Measurements from ENCODE around the gene UBTF. TPM values are rescaled to one million over a fixed set of nuclear protein-coding genes. Genes with fewer than 3 reads are reported as not detected.

The UBTF gene
- total and polyA plus RNA-seq, 11 donors = 33.1 to 61.2 (median 44.1) TPM

- ATAC-seq = peak in 2 of 4 donors; percentile 2 to 21
- H3K4me3 ChIP-seq = no peak overlapping the region
- peaks cover 0 to 32% (median 9%) of the 10 kb centered on the region in 12 donors for H3K4me1 ChIP-seq
- intact Hi-C loops (cut with DNase I) = loop anchor here in 8 of 10 donors (2.0 to 10.0 kb wide), 3 partner anchors 19 to 225 kb away; partner anchors contain the start of gene PPY (in 7 of the 8)
- DNase-seq = no peak
- no peaks in the 10 kb centered on the region for H3K9me3 ChIP-seq
- peak overlapping the region in 3 of 12 donors; percentile 19 to 52 (median 44) for H3K27ac ChIP-seq
- H3K27me3 ChIP-seq = no peaks in the 10 kb centered on the region
- H3K36me3 ChIP-seq = peaks cover 0 to 4% (median 0%) of the 10 kb centered on the region in 9 donors
- 55 to 64% (median 61%) methylated on average over 6 to 7 of the region's 7 CpGs for WGBS, 4 donors
- TF ChIP-seq POLR2A (IDR thresholded peaks at IDR 0.05) = no peak
- TF ChIP-seq, protein P1, sequence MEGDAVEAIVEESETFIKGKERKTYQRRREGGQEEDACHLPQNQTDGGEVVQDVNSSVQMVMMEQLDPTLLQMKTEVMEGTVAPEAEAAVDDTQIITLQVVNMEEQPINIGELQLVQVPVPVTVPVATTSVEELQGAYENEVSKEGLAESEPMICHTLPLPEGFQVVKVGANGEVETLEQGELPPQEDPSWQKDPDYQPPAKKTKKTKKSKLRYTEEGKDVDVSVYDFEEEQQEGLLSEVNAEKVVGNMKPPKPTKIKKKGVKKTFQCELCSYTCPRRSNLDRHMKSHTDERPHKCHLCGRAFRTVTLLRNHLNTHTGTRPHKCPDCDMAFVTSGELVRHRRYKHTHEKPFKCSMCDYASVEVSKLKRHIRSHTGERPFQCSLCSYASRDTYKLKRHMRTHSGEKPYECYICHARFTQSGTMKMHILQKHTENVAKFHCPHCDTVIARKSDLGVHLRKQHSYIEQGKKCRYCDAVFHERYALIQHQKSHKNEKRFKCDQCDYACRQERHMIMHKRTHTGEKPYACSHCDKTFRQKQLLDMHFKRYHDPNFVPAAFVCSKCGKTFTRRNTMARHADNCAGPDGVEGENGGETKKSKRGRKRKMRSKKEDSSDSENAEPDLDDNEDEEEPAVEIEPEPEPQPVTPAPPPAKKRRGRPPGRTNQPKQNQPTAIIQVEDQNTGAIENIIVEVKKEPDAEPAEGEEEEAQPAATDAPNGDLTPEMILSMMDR (IDR thresholded peaks at IDR 0.05) = no peak
Measured at GRCh38 chr17:44167181-44167861, 52.2 kb downstream of the UBTF start.

- Histone ChIP-seq H3K9me3 (no peaks in the 10 kb centered on the region), H3K27ac (no peak overlapping the region), H3K36me3 (no peaks in the 10 kb centered on the region), H3K4me1 (peaks cover 0 to 16% (median 6%) of the 10 kb centered on the region in 12 donors), H3K4me3 (no peak overlapping the region), H3K27me3 (no peaks in the 10 kb centered on the region)
- intact Hi-C loops (cut with DNase I) = loop anchor here in 6 of 10 donors (10.0 kb wide), 1 partner anchor 220 kb away; the partner anchor contains the start of gene PPY (in 6 of the 6)
- 81 to 97% (median 95%) methylated on average over 1 of the region's 1 CpG for WGBS, 4 donors
- DNase-seq (no peak), ATAC-seq (no peak)
- no peak for TF ChIP-seq POLR2A (IDR thresholded peaks at IDR 0.05)
- TF ChIP-seq, protein P1 (IDR thresholded peaks at IDR 0.05) = no peak
Measured at GRCh38 chr17:44164476-44164875, 55.0 kb downstream of the UBTF start.

DNA sequence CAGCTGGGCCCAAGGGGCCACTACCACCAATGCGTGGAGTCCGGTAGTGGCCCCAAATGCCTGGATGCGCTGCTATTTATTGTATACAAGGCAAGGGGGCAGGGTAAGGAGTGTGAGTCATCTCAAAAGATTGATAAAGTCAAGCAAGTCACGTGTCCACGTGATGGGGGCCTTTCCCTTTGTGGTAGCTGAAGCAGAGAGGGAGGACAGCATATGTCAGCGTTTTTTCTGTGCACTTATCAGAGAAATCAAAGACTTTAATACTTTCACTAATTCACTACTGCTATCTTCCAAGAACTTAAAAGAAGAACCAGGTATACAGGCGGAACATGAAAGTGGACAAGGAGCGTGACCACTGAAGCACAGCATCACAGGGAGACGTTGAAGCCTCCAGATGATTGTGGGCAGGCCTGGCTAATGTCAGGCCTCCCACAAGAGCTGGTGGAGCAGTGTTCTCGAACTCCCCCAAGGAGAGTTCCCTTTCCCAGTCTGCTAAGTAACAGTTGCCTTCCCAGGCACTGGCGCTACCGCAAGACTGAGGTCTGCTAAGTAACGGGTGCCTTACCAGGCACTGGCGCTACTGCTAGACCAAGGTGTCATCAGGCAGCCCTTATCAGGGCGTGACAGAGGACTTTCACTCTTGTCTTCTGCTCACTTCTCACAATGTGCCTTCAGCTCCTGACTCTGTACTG, 59.8 kb downstream of the UBTF start:
- DNase-seq = no peak
- Histone ChIP-seq H3K27me3 (no peaks in the 10 kb centered on the region), H3K4me3 (no peak overlapping the region), H3K9me3 (no peaks in the 10 kb centered on the region), H3K36me3 (no peaks in the 10 kb centered on the region), H3K27ac (no peak overlapping the region), H3K4me1 (no peaks in the 10 kb centered on the region)
- TF ChIP-seq, protein P1 (IDR thresholded peaks at IDR 0.05) = no peak
- TF ChIP-seq POLR2A (IDR thresholded peaks at IDR 0.05) = no peak
- WGBS, 4 donors = 77 to 84% (median 81%) methylated on average over 15 of the region's 15 CpGs
- no peak for ATAC-seq
- intact Hi-C loops (cut with DNase I) = loop anchor here in 6 of 10 donors (10.0 kb wide), 1 partner anchor 215 kb away; the partner anchor contains the start of gene PPY (in 6 of the 6)

- Histone ChIP-seq H3K9me3 (no peaks in the 10 kb centered on the region), H3K4me3 (no peak overlapping the region), H3K36me3 (no peaks in the 10 kb centered on the region), H3K27me3 (no peaks in the 10 kb centered on the region), H3K27ac (no peak overlapping the region), H3K4me1 (no peaks in the 10 kb centered on the region)
- intact Hi-C loops (cut with DNase I) = no loop called here
- WGBS, 4 donors = 86 to 93% (median 88%) methylated on average over 2 of the region's 2 CpGs
- DNase-seq = no peak
- ATAC-seq = peak in 1 of 4 donors; percentile 31
- no peak for TF ChIP-seq POLR2A (IDR thresholded peaks at IDR 0.05)
- TF ChIP-seq, protein P1 (IDR thresholded peaks at IDR 0.05) = no peak
Measured at GRCh38 chr17:44155488-44155887, 64.0 kb downstream of the UBTF start.
